GM21381 (cell line): ENCODE measurements around the gene ASS1.

Experiments used
- ATAC-seq: cut with Tn5 transposase; IDR thresholded peaks from one replicate; pipeline ENCODE4 v1.9.1; 2021; ENCODE audit warnings: mild to moderate bottlenecking, moderate library complexity; ENCODE audit not compliant: unreplicated experiment

The ASS1 gene

DNA sequence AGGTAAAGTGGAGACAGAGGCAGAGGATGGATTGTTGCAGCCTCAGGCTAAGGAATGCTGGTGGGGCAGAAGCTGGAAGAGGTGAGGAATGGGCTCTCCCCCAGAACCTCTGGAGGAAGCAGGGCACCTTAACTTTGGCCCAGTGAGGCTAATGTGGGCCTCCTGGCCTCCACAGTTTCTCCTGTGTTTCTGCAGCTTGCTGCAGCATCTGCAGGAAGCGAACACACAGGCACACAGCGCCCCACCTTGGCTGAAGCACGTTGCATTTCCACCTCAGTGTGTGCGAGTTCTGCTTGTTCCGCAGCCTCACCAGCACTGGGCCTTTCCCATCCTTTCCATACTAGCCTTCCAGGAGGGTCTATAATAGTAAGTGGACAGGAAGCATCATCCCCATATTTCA, 27.2 kb upstream of the ASS1 start:
- ATAC-seq = no peak

GRCh38 chr9:130418776-130419175, 26.0 kb upstream of the ASS1 start:
- ATAC-seq = no peak

GRCh38 chr9:130419521-130420035, 25.2 kb upstream of the ASS1 start:
- no peak for ATAC-seq

- ATAC-seq = no peak
Measured at GRCh38 chr9:130421154-130421801, 23.5 kb upstream of the ASS1 start.

GRCh38 chr9:130421802-130422276, 22.9 kb upstream of the ASS1 start:
- no peak for ATAC-seq

GRCh38 chr9:130422546-130422945, 22.2 kb upstream of the ASS1 start:
- no peak for ATAC-seq

DNA sequence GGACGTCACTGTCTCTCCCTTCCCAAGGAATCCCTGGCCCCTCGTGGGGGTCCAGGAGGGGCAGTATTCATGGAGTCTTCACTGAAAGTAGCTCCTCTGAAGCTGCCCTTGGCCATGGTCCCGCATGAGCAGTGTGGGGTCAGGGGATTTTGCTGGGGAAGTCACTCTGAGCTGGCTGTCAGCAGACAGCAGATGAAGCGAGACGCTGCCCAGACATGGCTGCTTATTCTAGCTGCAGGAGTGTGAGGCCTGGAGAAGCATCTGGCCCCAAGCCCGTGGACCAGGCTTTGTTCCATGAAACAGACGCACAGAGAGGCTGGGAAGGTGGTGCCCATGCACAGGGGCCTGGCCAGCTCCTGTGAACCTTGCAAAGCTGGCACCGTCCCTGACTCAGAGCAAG, 21.5 kb upstream of the ASS1 start:
- ATAC-seq = no peak

DNA sequence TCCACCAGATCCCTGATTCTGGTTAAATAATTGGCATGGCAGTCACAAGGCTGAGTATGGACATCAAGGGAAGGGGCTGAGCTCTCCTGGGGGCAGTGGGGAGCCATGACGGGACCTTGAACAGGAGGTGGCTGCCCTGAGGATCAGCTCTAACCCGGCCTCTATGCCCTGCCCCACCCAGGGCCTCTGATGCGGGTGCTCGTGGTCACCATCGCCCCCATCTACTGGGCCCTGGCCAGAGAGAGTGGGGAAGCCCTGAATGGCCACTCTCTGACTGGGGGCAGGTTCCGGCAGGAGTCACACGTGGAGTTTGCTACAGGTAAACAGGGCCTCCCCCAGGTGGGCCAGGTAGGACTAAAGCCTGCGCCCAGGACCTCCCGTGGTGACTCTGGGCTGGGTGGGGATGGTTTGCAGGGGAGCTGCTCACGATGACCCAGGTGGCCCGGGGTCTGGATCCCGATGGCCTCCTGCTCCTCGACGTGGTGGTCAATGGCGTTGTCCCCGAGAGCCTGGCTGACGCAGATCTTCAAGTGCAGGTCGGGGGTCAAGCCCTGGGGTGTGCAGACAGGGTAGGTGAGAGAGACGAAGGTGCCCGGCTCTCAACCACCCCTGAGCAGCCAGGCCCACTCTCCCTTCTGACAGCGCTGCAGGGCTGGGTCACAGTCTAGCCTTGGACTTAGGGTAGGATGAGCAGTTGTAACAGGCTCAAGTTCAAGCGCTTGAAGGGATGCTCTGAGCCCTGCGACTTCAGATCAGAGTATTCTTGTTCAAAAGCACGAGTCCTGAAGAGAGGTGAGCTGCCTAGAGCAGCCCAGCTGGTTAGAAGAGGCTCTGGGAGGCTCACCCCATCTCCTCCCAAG, 19.9 kb upstream of the ASS1 start:
- ATAC-seq = no peak

DNA sequence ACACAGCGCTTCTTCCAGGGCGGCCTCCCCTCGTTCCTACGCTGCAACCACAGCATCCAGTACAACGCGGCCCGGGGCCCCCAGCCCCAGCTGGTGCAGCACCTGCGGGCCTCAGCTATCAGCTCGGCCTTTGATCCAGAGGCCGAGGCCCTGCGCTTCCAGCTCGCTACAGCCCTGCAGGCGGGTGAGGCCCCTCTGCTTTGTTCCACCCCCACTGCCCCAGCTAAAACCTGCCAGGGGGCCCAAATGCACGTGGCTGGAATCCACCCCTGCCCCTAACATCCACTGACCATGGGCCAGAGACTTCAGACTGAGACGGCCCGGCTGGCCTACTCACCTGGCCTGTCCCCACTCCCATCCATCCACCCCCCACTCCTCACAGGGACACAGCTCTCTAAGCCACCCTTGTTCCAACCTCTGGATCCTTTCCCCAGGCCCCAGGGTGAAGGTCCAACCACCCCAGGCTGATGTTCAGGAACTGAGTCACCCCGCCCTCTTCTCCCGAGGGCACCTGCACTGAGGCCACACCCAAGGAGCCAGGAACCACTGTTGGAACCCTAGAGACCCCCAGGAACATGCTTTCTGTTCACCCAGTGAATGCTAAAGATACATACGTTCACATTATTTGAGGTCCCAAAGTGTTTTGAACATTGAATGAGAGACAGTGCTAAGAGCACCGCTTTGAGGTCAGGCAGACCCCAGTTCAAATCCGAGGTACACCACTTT, 18.9 kb upstream of the ASS1 start:
- no peak for ATAC-seq

GRCh38 chr9:130426467-130426773, 18.3 kb upstream of the ASS1 start:
- no peak for ATAC-seq

- ATAC-seq = no peak
Measured at GRCh38 chr9:130426883-130427282, 17.9 kb upstream of the ASS1 start.

DNA sequence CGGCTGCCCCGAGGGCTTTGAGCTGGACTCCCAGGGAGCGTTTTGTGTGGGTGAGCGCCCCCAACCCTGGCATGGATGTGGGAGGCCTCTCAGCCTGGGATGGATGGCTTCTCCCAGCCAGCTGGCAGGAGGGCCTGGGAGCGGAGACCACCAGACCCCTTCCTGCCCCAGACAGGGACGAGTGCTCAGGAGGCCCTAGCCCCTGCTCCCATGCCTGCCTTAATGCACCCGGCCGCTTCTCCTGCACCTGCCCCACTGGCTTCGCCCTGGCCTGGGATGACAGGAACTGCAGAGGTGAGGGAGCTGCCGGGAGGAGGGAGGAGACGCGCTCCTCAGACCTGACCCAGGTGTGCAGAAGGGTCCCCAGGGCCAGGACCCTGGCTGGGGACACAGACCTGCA, 17.4 kb upstream of the ASS1 start:
- ATAC-seq = no peak

GRCh38 chr9:130428086-130428665, 16.6 kb upstream of the ASS1 start:
- ATAC-seq = no peak

GRCh38 chr9:130429381-130429780, 15.4 kb upstream of the ASS1 start:
- ATAC-seq = no peak

- no peak for ATAC-seq
Measured at GRCh38 chr9:130429831-130430230, 14.9 kb upstream of the ASS1 start.

- no peak for ATAC-seq
Measured at GRCh38 chr9:130430232-130430631, 14.5 kb upstream of the ASS1 start.

GRCh38 chr9:130430734-130431535, 13.8 kb upstream of the ASS1 start:
- no peak for ATAC-seq

- no peak for ATAC-seq
Measured at GRCh38 chr9:130431536-130432303, 13.0 kb upstream of the ASS1 start.

DNA sequence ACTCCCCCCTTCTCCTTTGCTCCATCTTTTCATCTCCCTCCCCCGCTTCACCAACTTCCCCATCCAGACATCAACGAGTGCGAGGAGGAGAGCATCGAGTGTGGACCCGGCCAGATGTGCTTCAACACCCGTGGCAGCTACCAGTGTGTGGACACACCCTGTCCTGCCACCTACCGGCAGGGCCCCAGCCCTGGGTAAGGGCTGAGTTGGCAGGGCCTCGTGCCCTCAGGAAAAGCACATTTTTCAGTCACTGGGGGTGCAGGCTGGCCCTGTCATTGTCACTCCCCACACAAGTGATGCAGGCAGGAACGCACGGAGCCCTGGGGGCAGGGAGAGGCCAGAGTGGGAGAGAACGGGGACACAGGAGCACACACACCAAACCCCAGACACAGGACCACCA, 12.4 kb upstream of the ASS1 start:
- ATAC-seq = no peak

DNA sequence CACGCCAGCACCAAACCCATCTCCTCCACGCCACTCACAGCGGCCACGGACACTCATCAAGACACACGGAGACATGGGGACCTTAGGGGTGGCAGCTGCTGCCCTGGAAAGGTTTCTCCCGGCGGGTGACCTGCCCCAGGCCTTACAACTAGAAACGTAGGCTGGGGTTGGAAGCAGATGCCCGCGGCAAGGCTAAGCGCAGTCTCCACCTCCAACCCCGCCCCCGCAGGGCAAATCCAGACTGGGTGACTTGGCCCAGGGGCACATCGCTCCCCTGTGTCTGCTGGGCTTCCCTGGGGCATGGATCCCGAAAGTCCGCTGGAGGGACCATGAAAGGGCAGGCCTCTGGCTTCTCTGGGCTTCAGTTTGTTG, 12.0 kb upstream of the ASS1 start:
- ATAC-seq = no peak
